ENCODE results near the gene CXCR2. TPM values are rescaled to one million over a fixed set of nuclear protein-coding genes. Genes with fewer than 3 reads are reported as not detected.

The CXCR2 gene
- total RNA-seq, 3 donors from 2014 or later, result 0.16 to 0.33 TPM; not detected in 1

DNA sequence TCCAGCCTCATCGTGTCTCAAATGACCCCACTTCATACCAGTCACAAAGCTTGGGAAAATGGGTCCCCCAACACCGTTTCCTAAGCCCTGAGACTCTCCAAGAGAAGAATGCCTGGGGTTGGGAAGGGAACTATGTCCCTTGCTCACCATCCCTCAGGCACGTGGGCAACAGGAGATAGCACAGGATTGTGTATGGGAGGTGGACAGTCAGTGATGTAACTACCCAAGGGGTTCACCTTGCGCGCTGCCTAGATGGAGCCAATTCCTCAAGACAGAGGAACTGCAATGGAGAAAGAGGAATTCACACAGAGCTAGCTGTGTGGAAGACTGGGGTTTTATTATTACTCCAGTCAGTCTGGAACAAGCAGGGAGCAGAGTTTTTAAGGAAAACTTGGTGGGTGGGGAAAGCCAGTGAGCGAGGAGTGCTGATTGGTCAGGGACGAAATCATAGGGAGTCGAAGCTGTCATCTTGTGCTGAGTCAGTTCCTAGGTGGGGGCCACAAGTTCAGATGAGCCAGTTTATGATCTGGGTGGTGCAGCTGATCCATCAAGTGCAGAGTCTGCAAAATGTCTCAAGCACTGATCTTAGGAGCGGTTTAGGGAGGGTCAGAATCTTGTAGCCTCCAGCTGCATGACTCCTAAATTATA is 54.8 kb downstream of the CXCR2 start:
- Histone ChIP-seq H3K27me3 (no peaks in the 10 kb centered on the region), H3K4me3 (no peak overlapping the region), H3K4me1 (no peaks in the 10 kb centered on the region), H3K27ac (no peak overlapping the region), H3K36me3 (no peaks in the 10 kb centered on the region), H3K9me3 (no peaks in the 10 kb centered on the region)
- no peak for DNase-seq (ENCODE audit: low spot score in 2 of 2)
- TF ChIP-seq, protein P1, sequence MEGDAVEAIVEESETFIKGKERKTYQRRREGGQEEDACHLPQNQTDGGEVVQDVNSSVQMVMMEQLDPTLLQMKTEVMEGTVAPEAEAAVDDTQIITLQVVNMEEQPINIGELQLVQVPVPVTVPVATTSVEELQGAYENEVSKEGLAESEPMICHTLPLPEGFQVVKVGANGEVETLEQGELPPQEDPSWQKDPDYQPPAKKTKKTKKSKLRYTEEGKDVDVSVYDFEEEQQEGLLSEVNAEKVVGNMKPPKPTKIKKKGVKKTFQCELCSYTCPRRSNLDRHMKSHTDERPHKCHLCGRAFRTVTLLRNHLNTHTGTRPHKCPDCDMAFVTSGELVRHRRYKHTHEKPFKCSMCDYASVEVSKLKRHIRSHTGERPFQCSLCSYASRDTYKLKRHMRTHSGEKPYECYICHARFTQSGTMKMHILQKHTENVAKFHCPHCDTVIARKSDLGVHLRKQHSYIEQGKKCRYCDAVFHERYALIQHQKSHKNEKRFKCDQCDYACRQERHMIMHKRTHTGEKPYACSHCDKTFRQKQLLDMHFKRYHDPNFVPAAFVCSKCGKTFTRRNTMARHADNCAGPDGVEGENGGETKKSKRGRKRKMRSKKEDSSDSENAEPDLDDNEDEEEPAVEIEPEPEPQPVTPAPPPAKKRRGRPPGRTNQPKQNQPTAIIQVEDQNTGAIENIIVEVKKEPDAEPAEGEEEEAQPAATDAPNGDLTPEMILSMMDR (IDR thresholded peaks at IDR 0.05), result no peak
- TF ChIP-seq POLR2AphosphoS5 (IDR thresholded peaks at IDR 0.05) (no peak), POLR2A (IDR thresholded peaks at IDR 0.05) (no peak)
- intact Hi-C loops (cut with DNase I; ENCODE audit: low total_unique reads), result no loop called here

DNA sequence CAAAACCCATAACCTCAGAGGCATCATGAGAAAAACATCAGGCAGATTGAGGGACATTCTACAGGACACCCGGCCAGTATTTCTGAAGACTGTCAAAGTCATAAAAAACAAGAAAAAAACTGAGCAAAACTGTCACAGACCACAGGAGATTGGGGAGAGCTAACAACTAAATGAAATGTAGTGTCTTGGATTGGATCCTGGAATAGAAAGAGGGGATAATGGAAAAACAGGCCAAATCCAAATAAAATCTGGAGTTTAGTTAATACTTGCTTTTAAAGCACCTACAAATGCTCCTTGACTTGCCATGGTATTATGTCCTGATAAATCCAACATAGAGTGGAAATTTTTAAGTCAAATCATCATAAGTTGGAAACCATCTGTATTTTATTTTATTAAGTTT is 58.5 kb downstream of the CXCR2 start:
- intact Hi-C loops (cut with DNase I; ENCODE audit: low total_unique reads), result no loop called here
- no peak overlapping the region for H3K4me3 ChIP-seq
- no peaks in the 10 kb centered on the region for H3K27me3 ChIP-seq
- TF ChIP-seq POLR2A (IDR thresholded peaks at IDR 0.05), result no peak
- TF ChIP-seq, protein P1 (IDR thresholded peaks at IDR 0.05), result no peak
- no peaks in the 10 kb centered on the region for H3K36me3 ChIP-seq
- H3K27ac ChIP-seq, result no peak overlapping the region
- no peaks in the 10 kb centered on the region for H3K4me1 ChIP-seq
- H3K9me3 ChIP-seq, result no peaks in the 10 kb centered on the region
- no peak for DNase-seq (ENCODE audit: low spot score in 2 of 2)

DNA sequence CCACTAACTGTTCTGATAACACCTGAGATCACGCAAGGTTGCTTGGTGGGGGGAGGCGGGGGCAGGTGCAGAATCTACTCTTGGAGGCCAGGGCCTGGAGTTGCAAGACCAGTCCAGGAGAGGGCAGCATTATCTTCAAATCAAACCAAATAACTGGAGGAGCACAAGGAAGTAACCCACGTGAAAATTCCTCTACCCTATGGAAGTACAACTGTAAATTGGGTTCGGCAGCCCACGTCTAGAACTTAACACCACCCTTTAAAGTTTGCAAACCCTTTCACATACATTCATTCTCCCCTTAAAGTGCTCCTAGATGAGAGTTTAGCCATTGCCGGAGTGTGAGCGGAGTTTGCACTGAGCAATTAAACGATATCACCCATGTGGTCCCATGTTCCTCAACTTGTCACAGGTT is 60.5 kb downstream of the CXCR2 start:
- intact Hi-C loops (cut with DNase I; ENCODE audit: low total_unique reads), result no loop called here
- no peak for TF ChIP-seq POLR2AphosphoS5 (IDR thresholded peaks at IDR 0.05)
- no peak for TF ChIP-seq POLR2A (IDR thresholded peaks at IDR 0.05)
- TF ChIP-seq, protein P1 (IDR thresholded peaks at IDR 0.05), result peak; percentile 39 to 77 (median 73)
- H3K9me3 ChIP-seq, result no peaks in the 10 kb centered on the region
- peak overlapping the region in 1 of 3 donors; percentile 39 for H3K4me3 ChIP-seq
- no peaks in the 10 kb centered on the region for H3K27me3 ChIP-seq
- H3K36me3 ChIP-seq, result no peaks in the 10 kb centered on the region
- DNase-seq (ENCODE audit: low spot score in 2 of 2), result peak; percentile 45 to 62
- no peak overlapping the region for H3K27ac ChIP-seq
- H3K4me1 ChIP-seq, result no peaks in the 10 kb centered on the region

Other genes starting within 250 kb of the CXCR2 start
- gene TNS1, start 123.0 kb upstream of the CXCR2 start, total RNA-seq, result 100 to 1,000 TPM; 141 to 577 (median 154) TPM
- gene RUFY4, start 56.8 kb upstream of the CXCR2 start, total RNA-seq, result 1 to 10 TPM in 1 of 3 donors, not detected in 2; 2.8 TPM
- gene CXCR1, start 40.9 kb downstream of the CXCR2 start, total RNA-seq, result under 1 TPM in 1 of 3 donors, not detected in 2; 0.16 TPM
- 100 to 1,000 TPM; 212 to 336 (median 248) TPM for gene ARPC2, start 91.2 kb downstream of the CXCR2 start, total RNA-seq
- 10 to 100 TPM in 1 of 3 donors, 1 to 10 TPM in 2; 5.2 to 22.2 (median 8.5) TPM for gene GPBAR1, start 135.0 kb downstream of the CXCR2 start, total RNA-seq
- 100 to 1,000 TPM; 150 to 164 (median 151) TPM for gene AAMP, start 144.1 kb downstream of the CXCR2 start, total RNA-seq
- gene PNKD, start 144.5 kb downstream of the CXCR2 start, total RNA-seq, result 10 to 100 TPM; 30.2 to 48.3 (median 35.6) TPM
- gene TMBIM1, start 166.5 kb downstream of the CXCR2 start, total RNA-seq, result 100 to 1,000 TPM; 168 to 330 (median 170) TPM
- gene CATIP, start 230.8 kb downstream of the CXCR2 start, total RNA-seq, result under 1 TPM in 1 of 3 donors, not detected in 2; 0.44 TPM

Measured in breast epithelium (tissue), 4 donors.